HG03521 (cell line): Measurements from ENCODE around the gene DNAJC8.

Experiments used
- ATAC-seq: cut with Tn5 transposase; IDR thresholded peaks from one replicate; pipeline ENCODE4 v1.9.1; 2021; ENCODE audit warnings: mild to moderate bottlenecking, moderate library complexity; ENCODE audit not compliant: unreplicated experiment

DNAJC8 gene

GRCh38 chr1:28256197-28256827 lies 23.5 kb upstream of the DNAJC8 start:
- no peak for ATAC-seq

GRCh38 chr1:28249866-28250295 lies 17.1 kb upstream of the DNAJC8 start:
- ATAC-seq = no peak

DNA sequence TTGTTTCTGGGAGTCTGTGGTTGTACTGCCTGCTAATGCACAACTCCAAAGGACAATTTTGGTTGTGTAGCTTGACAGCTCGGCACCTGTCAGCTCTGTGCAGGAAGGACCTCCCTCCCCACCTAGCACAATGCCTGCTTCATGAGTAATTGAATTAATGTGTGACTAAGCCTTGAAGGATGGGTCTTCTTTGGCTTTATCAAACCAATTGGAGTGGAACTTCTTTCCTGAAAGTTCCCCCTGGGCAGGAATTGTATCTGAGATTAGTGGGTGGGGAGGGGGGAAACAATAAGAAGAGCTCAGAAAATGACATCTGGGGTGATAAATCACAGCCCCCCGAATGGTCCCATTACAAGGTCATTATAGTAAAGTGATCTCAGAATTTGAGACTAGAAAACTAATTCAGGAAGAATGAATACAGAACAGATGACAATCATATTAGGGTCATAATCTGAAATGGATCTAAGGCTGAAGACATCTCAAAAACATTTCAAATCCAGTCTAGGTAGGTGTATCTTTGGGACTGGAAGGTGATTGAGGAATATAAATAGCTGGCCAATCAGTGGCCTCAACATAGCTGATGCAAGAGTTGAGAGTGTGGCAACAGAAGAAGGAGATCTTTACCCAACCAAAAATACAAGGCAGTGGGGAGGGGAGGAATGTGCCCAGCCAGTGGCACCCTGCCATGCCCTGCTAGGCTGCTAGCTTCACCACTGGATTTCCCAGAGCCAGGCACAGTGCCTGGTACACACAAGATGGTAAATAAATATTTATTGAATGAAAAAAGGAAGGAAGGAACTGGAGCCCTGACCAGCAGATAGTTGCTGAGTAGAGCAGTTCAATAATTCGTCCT lies 16.4 kb upstream of the DNAJC8 start:
- ATAC-seq = no peak

DNA sequence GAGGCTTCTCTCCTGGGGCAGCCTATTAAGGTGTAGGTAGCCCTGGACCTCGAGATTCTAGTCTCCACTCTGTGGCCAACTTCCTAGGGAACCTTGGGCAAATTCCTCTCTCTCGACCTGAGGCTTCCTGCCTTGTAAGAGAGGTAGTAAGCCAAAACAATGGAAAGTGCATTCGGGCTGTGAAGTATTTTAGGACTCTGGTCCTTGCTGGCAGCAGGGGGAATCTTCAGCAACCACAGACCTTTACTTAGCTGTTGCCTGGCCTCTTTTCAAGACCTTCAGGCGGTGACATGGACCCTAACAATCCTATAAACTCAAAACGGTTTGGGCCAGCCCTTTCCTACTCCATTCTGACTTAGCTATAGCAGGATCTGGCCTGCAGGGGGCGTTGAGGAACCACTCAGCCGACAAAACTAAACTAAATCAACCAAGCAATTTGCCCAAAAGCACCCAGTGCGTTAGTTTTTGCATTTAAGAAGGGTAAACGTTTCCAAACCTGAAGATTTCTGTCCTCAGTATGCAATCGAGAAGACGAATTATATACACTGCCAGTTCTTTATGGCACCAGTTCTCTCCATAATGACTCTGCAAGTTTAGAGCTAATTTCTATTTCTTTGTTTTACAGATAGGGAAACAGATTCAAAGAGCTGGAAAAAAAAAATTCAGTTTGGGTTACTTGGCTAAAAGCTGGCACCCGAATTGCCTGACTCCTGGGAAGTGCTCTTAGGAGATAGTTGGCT lies 15.6 kb upstream of the DNAJC8 start:
- ATAC-seq = no peak

- no peak for ATAC-seq
Observed at GRCh38 chr1:28247612-28248272, 14.9 kb upstream of the DNAJC8 start.

GRCh38 chr1:28246427-28246832 lies 13.6 kb upstream of the DNAJC8 start:
- ATAC-seq = no peak

GRCh38 chr1:28244549-28245251 lies 11.9 kb upstream of the DNAJC8 start:
- ATAC-seq = no peak

GRCh38 chr1:28243685-28244311 lies 11.0 kb upstream of the DNAJC8 start:
- no peak for ATAC-seq

- ATAC-seq = no peak
Observed at GRCh38 chr1:28241638-28242241, 8.9 kb upstream of the DNAJC8 start.

GRCh38 chr1:28240024-28240423 lies 7.2 kb upstream of the DNAJC8 start:
- ATAC-seq = no peak

GRCh38 chr1:28239004-28239403 lies 6.2 kb upstream of the DNAJC8 start:
- ATAC-seq = no peak

GRCh38 chr1:28236656-28237322 lies 4.0 kb upstream of the DNAJC8 start:
- no peak for ATAC-seq

DNA sequence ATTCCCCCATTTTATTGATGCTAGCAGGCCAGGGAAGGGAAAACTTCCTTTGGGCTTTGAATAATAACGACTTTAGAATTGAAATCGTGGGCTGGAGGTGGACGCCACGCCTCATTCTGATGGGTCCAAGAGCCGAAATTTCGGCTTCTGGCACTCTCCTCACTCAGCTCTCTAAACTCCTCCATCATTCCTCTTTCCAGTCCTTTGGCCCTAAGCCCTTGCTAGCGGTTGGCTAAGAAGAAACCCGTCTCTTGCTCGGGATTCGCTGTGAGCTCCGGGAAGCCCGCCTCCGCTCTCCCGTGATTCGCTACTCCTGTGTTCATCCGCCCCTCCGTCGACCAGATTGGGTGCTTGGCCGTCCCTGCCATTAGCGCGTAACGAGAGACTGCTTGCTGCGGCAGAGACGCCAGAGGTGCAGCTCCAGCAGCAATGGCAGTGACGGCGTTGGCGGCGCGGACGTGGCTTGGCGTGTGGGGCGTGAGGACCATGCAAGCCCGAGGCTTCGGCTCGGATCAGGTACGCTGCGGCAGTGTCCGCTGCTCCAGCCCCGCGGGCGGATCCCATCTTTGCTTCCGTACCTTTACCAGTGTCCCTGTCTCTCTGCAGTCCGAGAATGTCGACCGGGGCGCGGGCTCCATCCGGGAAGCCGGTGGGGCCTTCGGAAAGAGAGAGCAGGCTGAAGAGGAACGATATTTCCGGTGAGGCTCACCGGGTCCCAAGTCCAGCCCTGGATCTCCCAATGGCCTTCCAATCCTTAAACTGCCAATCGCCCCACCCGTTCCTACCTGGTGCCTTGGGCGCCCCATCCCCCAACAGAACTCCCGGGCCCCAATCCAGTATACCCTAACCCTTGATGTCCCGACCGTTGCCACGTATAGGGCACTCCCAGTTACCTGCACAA lies 3.2 kb upstream of the DNAJC8 start, which contains the start of gene ATP5IF1:
Gene ATP5IF1 (plus strand): TSS at position 370 of the 901 bp plus-strand sequence. CDS start 60 bp downstream, at position 430.
- ATAC-seq = peak; percentile 77

GRCh38 chr1:28233264-28233606 lies 406 bp upstream of the DNAJC8 start:
- ATAC-seq = no peak

DNA sequence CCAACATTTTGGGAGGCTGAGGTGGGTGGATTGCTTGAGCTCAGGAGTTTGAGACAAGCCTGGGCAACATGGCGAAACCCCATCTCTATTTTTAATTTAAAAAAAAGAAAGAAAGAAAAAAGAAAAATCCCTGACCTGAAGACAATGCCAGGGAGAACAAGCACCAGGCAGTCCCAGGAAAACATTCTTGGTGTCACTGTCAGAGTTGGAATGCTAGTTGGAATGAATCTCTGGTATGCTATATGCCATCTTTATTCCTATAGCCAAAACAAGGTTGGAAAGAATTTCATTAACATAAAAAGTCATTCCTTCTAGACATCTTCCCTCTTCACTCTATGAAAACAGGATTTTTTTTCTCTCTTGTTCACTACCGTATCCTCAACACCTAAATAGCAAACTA lies 2.8 kb downstream of the DNAJC8 start:
- ATAC-seq = no peak

DNA sequence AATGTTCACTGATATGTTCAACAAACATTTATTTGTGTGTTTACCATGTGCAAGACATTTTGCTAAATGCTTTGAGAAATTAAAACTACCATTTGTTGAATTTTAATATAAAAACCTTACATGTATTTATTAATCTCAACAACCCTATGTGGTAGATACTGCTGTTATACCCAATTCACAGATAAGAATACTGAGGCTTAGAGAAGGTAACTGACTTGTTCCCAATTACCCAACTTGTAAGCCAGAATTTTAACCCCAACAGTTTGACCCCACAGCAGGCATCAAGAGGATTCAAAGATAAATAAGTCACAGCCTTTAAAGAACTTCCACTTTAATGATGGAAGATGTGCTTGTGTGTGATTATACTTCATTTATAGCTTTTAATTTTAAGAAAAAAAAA lies 3.7 kb downstream of the DNAJC8 start:
- no peak for ATAC-seq

DNA sequence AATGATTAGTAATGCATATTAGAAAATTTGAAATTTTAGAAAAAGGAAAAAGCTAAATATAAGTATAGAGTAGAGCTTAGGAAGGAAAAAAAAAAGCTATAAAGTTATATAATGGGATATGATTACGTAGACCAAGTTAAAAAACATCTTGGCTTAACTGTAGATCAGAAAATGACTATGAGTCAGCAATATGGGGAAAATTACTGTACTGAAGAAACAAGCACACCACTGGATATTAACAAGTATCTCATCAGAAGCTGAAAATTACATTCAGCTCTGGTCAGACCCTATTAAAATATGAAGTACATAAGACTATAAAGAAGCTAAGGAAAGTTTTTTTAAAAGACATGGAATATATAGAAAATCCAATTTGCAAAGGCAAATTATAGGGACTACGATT lies 19.5 kb downstream of the DNAJC8 start:
- ATAC-seq = no peak

GRCh38 chr1:28209700-28210099 lies 23.1 kb downstream of the DNAJC8 start:
- no peak for ATAC-seq
